GM12875 (cell line): ENCODE measurements around the gene RAMP3.

ENCODE experiments used
- H3K4me3 ChIP-seq: one replicate; pipeline ENCODE4 v1.5.1; 2011; ENCODE audit warnings: low read depth, low read length, control low read depth
- CTCF ChIP-seq: IDR thresholded peaks from 2 replicates; pipeline ENCODE4 v1.5.1; 2011; ENCODE audit warnings: low read depth, mild to moderate bottlenecking, control low read depth, inconsistent platforms, low read length, moderate library complexity, borderline replicate concordance; ENCODE audit not compliant: insufficient read depth

Gene RAMP3

GRCh38 chr7:45179666-45180065, 22.1 kb downstream of the RAMP3 start:
- no peak overlapping the region for H3K4me3 ChIP-seq
- no peak for TF ChIP-seq CTCF

GRCh38 chr7:45180084-45180986, 22.7 kb downstream of the RAMP3 start:
- H3K4me3 ChIP-seq = no peak overlapping the region
- TF ChIP-seq CTCF = no peak

- no peak overlapping the region for H3K4me3 ChIP-seq
- no peak for TF ChIP-seq CTCF
These were observed 23.8 kb downstream of the RAMP3 start for GRCh38 chr7:45181286-45181960.

GRCh38 chr7:45181991-45182855, 24.6 kb downstream of the RAMP3 start:
- H3K4me3 ChIP-seq = no peak overlapping the region
- TF ChIP-seq CTCF = no peak

- H3K4me3 ChIP-seq = no peak overlapping the region
- TF ChIP-seq CTCF = no peak
These were observed 25.5 kb downstream of the RAMP3 start for GRCh38 chr7:45182856-45183710.

GRCh38 chr7:45183711-45184210, 26.2 kb downstream of the RAMP3 start:
- TF ChIP-seq CTCF = no peak
- no peak overlapping the region for H3K4me3 ChIP-seq
